Ascending aorta (tissue), 2 donors: ENCODE measurements around the gene CENPQ. TPM values are rescaled to one million over a fixed set of nuclear protein-coding genes. Genes with fewer than 3 reads are reported as not detected.
"Not testable (repeated sequence)": the region's sequence is repeated elsewhere in the genome, so short reads cannot be mapped to it uniquely, and the experiment has no call there.

ENCODE experiments used
- DNase-seq, 2 donors: peaks; one replicate each; pipeline ENCODE4 v3.0.0-alpha.2; 2019; ENCODE audit warnings: low spot score in 2 of 2
- H3K27ac ChIP-seq, 2 donors: fragments of 200-600 bp; sonication (generic); one replicate each; pipeline ENCODE4 v1.5.1; 2016 to 2017; ENCODE audit warnings: mild to moderate bottlenecking in 1 of 2
- H3K27me3 ChIP-seq: fragments of 200-600 bp; sonication (generic); one replicate; pipeline ENCODE4 v1.5.1; 2017
- H3K36me3 ChIP-seq, 2 donors: fragments of 200-600 bp; sonication (generic); one replicate each; pipeline ENCODE4 v1.5.1; 2016
- H3K4me1 ChIP-seq, 2 donors: fragments of 200-600 bp; sonication (generic); one replicate each; pipeline ENCODE4 v1.5.1; 2016 to 2017; ENCODE audit warnings: mild to moderate bottlenecking in 1 of 2
- H3K4me3 ChIP-seq, 2 donors: fragments of 200-600 bp; sonication (generic); one replicate each; pipeline ENCODE4 v1.5.1; 2016 to 2017; ENCODE audit warnings: mild to moderate bottlenecking in 1 of 2
- H3K9me3 ChIP-seq, 2 donors: fragments of 200-600 bp; sonication (generic); one replicate each; pipeline ENCODE4 v1.5.1; 2016
- CTCF ChIP-seq, 3 experiments: fragments of 200-600 bp in 2 of 3; fragments of 450-650 bp in 1 of 3; sonication (generic) in 2 of 3; IDR thresholded peaks; one replicate each; pipeline ENCODE4 v1.5.1; 2016 to 2019; ENCODE audit warnings: antibody characterized with exemption in 3 of 3, mild to moderate bottlenecking in 1 of 3, moderate library complexity in 1 of 3
- intact Hi-C: fragments of 100-400 bp; cut with DNase I; formaldehyde crosslinking; loops from one replicate; pipeline ENCODE4 v1.15.1; 2023
- total RNA-seq: library from RNA; depleted of rRNA; stranded (reverse); fragments of >200 nt; gene quantifications from one replicate; pipeline ENCODE4 v1.1.0, GENCODE V29; 2016

Gene CENPQ
- total RNA-seq, 1 donor from 2014 or later: not detected

- intact Hi-C loops: loop anchor here (2.0 kb wide), 1 partner anchor 1986 kb away; the partner anchor contains the start of gene CD2AP
- Histone ChIP-seq H3K4me3 (peak overlapping the region; percentile 79 to 87), H3K27me3 (no peaks in the 10 kb centered on the region), H3K27ac (peak overlapping the region; percentile 88 to 93), H3K4me1 (peaks cover 0 to 24% of the 10 kb centered on the region in 2 donors), H3K36me3 (peaks cover 0 to 2% of the 10 kb centered on the region in 2 donors), H3K9me3 (no peaks in the 10 kb centered on the region)
- TF ChIP-seq CTCF (IDR thresholded peaks at IDR 0.05): no peak
- no peak for DNase-seq
These were observed 607 bp upstream of the CENPQ start for GRCh38 chr6:49462599-49462926.

GRCh38 chr6:49463612-49463967, 420 bp downstream of the CENPQ start:
- Histone ChIP-seq H3K4me3 (peak overlapping the region; percentile 79 to 87), H3K36me3 (no peaks in the 10 kb centered on the region), H3K9me3 (no peaks in the 10 kb centered on the region), H3K27me3 (no peaks in the 10 kb centered on the region), H3K27ac (peak overlapping the region; percentile 88 to 93), H3K4me1 (peaks cover 0 to 24% of the 10 kb centered on the region in 2 donors)
- no peak for TF ChIP-seq CTCF (IDR thresholded peaks at IDR 0.05)
- no peak for DNase-seq
- intact Hi-C loops: loop anchor here (2.0 kb wide), 1 partner anchor 1987 kb away; the partner anchor contains the start of gene CD2AP

- TF ChIP-seq CTCF (IDR thresholded peaks at IDR 0.05): no peak
- Histone ChIP-seq H3K4me3 (no peak overlapping the region), H3K27ac (no peak overlapping the region), H3K9me3 (no peaks in the 10 kb centered on the region), H3K27me3 (no peaks in the 10 kb centered on the region), H3K4me1 (peaks cover 0 to 24% of the 10 kb centered on the region in 2 donors), H3K36me3 (no peaks in the 10 kb centered on the region)
- DNase-seq: no peak
- intact Hi-C loops: no loop called here
These were observed 1.5 kb downstream of the CENPQ start for GRCh38 chr6:49464691-49465090.

GRCh38 chr6:49468042-49468441, 4.9 kb downstream of the CENPQ start:
- Histone ChIP-seq H3K27me3 (no peaks in the 10 kb centered on the region), H3K36me3 (peaks cover under 1 to 17% of the 10 kb centered on the region in 2 donors), H3K4me3 (no peak overlapping the region), H3K27ac (no peak overlapping the region), H3K4me1 (peaks cover 0 to 5% of the 10 kb centered on the region in 2 donors), H3K9me3 (no peaks in the 10 kb centered on the region)
- no peak for DNase-seq
- no peak for TF ChIP-seq CTCF (IDR thresholded peaks at IDR 0.05)
- intact Hi-C loops: no loop called here

- H3K27ac ChIP-seq, intact Hi-C loops, H3K4me1 ChIP-seq, DNase-seq, H3K9me3 ChIP-seq, H3K27me3 ChIP-seq, H3K4me3 ChIP-seq: not testable (repeated sequence)
- H3K36me3 ChIP-seq: peaks cover 5 to 21% of the 10 kb centered on the region in 2 donors
These were observed 13.4 kb downstream of the CENPQ start for GRCh38 chr6:49476564-49476963.

- intact Hi-C loops: no loop called here
- H3K4me3 ChIP-seq: no peak overlapping the region
- H3K9me3 ChIP-seq: no peaks in the 10 kb centered on the region
- no peaks in the 10 kb centered on the region for H3K27me3 ChIP-seq
- H3K27ac ChIP-seq: no peak overlapping the region
- no peak for TF ChIP-seq CTCF (IDR thresholded peaks at IDR 0.05)
- peaks cover 0 to 6% of the 10 kb centered on the region in 2 donors for H3K36me3 ChIP-seq
- DNase-seq: no peak
- H3K4me1 ChIP-seq: no peaks in the 10 kb centered on the region
These were observed 16.3 kb downstream of the CENPQ start for GRCh38 chr6:49479308-49479970.

- H3K4me1 ChIP-seq, H3K9me3 ChIP-seq, H3K27me3 ChIP-seq, H3K36me3 ChIP-seq, DNase-seq, H3K4me3 ChIP-seq, H3K27ac ChIP-seq, intact Hi-C loops: not testable (repeated sequence)
These were observed 18.7 kb downstream of the CENPQ start for GRCh38 chr6:49481846-49482245.

- DNase-seq, H3K4me3 ChIP-seq, H3K27me3 ChIP-seq, H3K36me3 ChIP-seq, H3K27ac ChIP-seq, intact Hi-C loops, H3K4me1 ChIP-seq, H3K9me3 ChIP-seq: not testable (repeated sequence)
These were observed 20.2 kb downstream of the CENPQ start for GRCh38 chr6:49483380-49483779.
